Lung (tissue), 12 donors: ENCODE data around the gene GRIP2. TPM values are rescaled to one million over a fixed set of nuclear protein-coding genes. Genes with fewer than 3 reads are reported as not detected.

Experiments
- ATAC-seq: fragments of 200-7000 bp; cut with Tn5 transposase; one replicate; pipeline ENCODE4 v1.9.1; 2020; ENCODE audit warnings: moderate number of reproducible peaks; ENCODE audit not compliant: insufficient read depth, low FRiP score
- DNase-seq, 3 donors: peaks; one replicate each; pipeline ENCODE4 v3.0.0-alpha.2; 2013 to 2017
- H3K27ac ChIP-seq, 2 donors: one replicate each; pipeline ENCODE4 v1.5.1; 2013; ENCODE audit warnings: mild to moderate bottlenecking in 2 of 2, moderate library complexity in 2 of 2, control low read depth in 1 of 2, inconsistent platforms in 1 of 2, low read depth in 1 of 2, low read length in 1 of 2
- H3K27me3 ChIP-seq, 3 donors: one replicate each; pipeline ENCODE4 v1.5.1; 2013; ENCODE audit warnings: low read length in 2 of 3; ENCODE audit not compliant: control insufficient read depth in 3 of 3, insufficient read depth in 3 of 3
- H3K36me3 ChIP-seq, 4 donors: one replicate each; pipeline ENCODE4 v1.5.1; 2013; ENCODE audit warnings: low read length in 4 of 4, mild to moderate bottlenecking in 1 of 4, moderate library complexity in 1 of 4; ENCODE audit not compliant: control insufficient read depth in 4 of 4, insufficient read depth in 4 of 4
- H3K4me1 ChIP-seq, 5 donors: one replicate each; pipeline ENCODE4 v1.5.1; 2013; ENCODE audit warnings: low read length in 5 of 5, mild to moderate bottlenecking in 2 of 5, moderate library complexity in 1 of 5; ENCODE audit not compliant: control insufficient read depth in 5 of 5, insufficient read depth in 5 of 5
- H3K4me3 ChIP-seq: one replicate; pipeline ENCODE4 v1.5.1; 2013; ENCODE audit warnings: mild to moderate bottlenecking, control low read depth, moderate library complexity
- H3K9ac ChIP-seq, 2 donors: one replicate each; pipeline ENCODE4 v1.5.1; 2013; ENCODE audit warnings: low read length in 2 of 2, control low read depth in 1 of 2; ENCODE audit not compliant: insufficient read depth in 1 of 2
- H3K9me3 ChIP-seq, 4 donors: one replicate each; pipeline ENCODE4 v1.5.1; 2013; ENCODE audit warnings: low read length in 3 of 4, mild to moderate bottlenecking in 1 of 4, moderate library complexity in 1 of 4; ENCODE audit not compliant: control insufficient read depth in 4 of 4, insufficient read depth in 3 of 4
- CTCF ChIP-seq: IDR thresholded peaks from 2 replicates; pipeline ENCODE4 v1.5.1; 2012; ENCODE audit warnings: mild to moderate bottlenecking; ENCODE audit errors: control extremely low read depth, extremely low read depth
- WGBS, 2 donors: extraction: QIAGEN DNeasy Blood & Tissue Kit; methylation state at CpG; one replicate each; pipeline ENCODE4 v1.1.7; 2013; 5-methylcytosine and 5-hydroxymethylcytosine counted together
- polyA plus RNA-seq, 2 donors: library from polyadenylated mRNA; stranded (reverse); fragments of 200-250 nt; gene quantifications; one replicate each; pipeline ENCODE4 v1.2.1, GENCODE V29; 2013
- total RNA-seq, 2 donors: library from RNA; depleted of rRNA in 1 of 2; stranded (reverse); fragments of >200 nt in 1 of 2; gene quantifications; one replicate each; pipeline ENCODE4 v1.2.1, GENCODE V29; 2014 to 2021
- donor health status: control.
- donor health status: control.
- donor health status: Bipolar disorder and iron deficiency.
- donor health status: healthy.
- donor health status: DM: yes; HTN: yes; CAD: no.

Gene GRIP2
- total and polyA plus RNA-seq, 4 donors = 0.05 to 1.2 (median 0.64) TPM

GRCh38 chr3:14505803-14506500 is 34.2 kb downstream of the GRIP2 start:
- ATAC-seq (no peak), DNase-seq (peak in 1 of 3 donors; percentile 10)
- whole genome bisulfite sequencing, 2 donors = 82 to 83% methylated on average over 16 of the region's 16 CpGs

GRCh38 chr3:14505001-14505802 is 34.9 kb downstream of the GRIP2 start:
- Histone ChIP-seq H3K4me3 (no peak overlapping the region), H3K9ac (no peak overlapping the region), H3K27ac (no peak overlapping the region), H3K27me3 (no peaks in the 10 kb centered on the region), H3K36me3 (no peaks in the 10 kb centered on the region), H3K9me3 (peaks cover 0 to 9% (median 3%) of the 10 kb centered on the region in 4 donors), H3K4me1 (no peaks in the 10 kb centered on the region)
- 84 to 88% methylated on average over 22 of the region's 22 CpGs for WGBS, 2 donors
- DNase-seq (no peak), ATAC-seq (no peak)
- TF ChIP-seq CTCF = no peak

More at GRCh38 chr3:14505803-14506500, 34.2 kb downstream of the GRIP2 start:
- Histone ChIP-seq H3K9ac (no peak overlapping the region), H3K27ac (no peak overlapping the region), H3K4me1 (no peaks in the 10 kb centered on the region), H3K27me3 (no peaks in the 10 kb centered on the region), H3K36me3 (no peaks in the 10 kb centered on the region), H3K9me3 (peaks cover 0 to 9% (median 3%) of the 10 kb centered on the region in 4 donors), H3K4me3 (no peak overlapping the region)
- no peak for TF ChIP-seq CTCF

- Histone ChIP-seq H3K36me3 (no peaks in the 10 kb centered on the region), H3K9me3 (peaks cover 0 to 12% (median 3%) of the 10 kb centered on the region in 4 donors), H3K27ac (no peak overlapping the region), H3K4me3 (no peak overlapping the region), H3K9ac (no peak overlapping the region), H3K4me1 (no peaks in the 10 kb centered on the region), H3K27me3 (no peaks in the 10 kb centered on the region)
- DNase-seq (no peak), ATAC-seq (no peak)
- 93 to 95% methylated on average over 20 of the region's 20 CpGs for WGBS, 2 donors
- TF ChIP-seq CTCF = no peak
These were observed 36.5 kb downstream of the GRIP2 start for GRCh38 chr3:14503706-14504065.
